ENCODE results near the gene NOXA1. TPM values are rescaled to one million over a fixed set of nuclear protein-coding genes. Genes with fewer than 3 reads are reported as not detected.

NOXA1 gene
- 5.0 TPM for total RNA-seq (2013)
- polyA plus RNA-seq (1 to 10 TPM; 1.3 to 9.4 (median 1.6) TPM), polyA minus RNA-seq (3.6 and 5.0 TPM in 2 replicates), total RNA-seq (0.81 to 11.1 (median 7.0) reads per million in 11 experiments)

DNA sequence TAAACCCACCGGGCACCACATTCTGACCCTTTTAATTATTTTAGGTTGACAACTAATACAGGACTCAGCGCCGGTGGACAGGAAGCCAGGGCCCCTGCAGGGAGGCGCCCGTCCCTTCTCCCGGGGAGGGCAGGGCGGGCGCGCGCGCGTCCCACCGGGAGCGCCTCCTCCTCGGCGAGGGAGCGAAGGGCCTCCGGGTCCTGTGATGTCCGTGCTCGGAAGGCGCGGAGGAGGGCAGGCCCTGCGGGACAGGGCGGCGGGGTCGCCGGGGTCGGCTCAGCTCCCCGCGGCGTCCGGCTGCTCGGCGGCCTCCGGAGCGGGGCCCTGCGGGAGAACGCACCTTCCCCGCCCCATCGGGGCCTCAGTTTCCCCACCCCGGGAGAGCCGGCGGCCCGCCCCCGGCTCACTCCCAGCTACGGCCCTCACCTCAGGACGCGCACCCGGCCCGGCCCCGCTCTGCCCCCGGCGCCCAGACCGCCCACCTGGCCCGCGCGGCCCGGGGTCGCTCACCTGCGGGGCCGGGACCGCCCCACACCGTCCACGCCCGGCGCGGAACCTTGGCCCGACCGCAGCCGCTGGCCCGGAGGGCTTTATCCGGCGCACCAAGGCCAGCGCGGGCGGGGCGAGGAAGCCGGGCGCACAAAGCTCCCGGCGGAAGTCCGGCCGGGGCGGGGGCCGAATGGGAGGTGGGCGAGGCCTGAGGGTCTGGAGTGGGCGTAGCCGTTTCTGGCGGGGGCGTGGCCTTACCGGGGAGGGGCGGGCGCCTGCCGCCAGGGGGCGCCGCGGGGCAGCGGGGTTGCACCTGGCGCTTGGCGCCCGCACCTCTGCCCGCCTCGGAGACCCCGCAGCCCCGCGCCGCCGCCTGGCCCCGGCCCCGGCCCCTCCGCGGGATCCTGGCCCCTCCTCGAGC is at the start of gene NOXA1, which contains the start of gene EXD3:
TSS of gene NOXA1 (plus strand) at position 790 of the 910 bp plus-strand sequence. CDS start 137 bp downstream, outside the sequence.
TSS of gene EXD3 (minus strand) at position 559 of the 910 bp plus-strand sequence. CDS start 27,805 bp downstream, outside the sequence.
- peak within 1 kb of the TSS in 1 of 2 donors; percentile 72 for H3K27ac ChIP-seq (ENCODE audit: low read depth in 1 of 2, low read length in 2 of 2)

GRCh38 chr9:137373611-137373980 is 49.6 kb upstream of the NOXA1 start:
- H3K79me2 ChIP-seq (ENCODE audit: insufficient read depth, low read length), result no peaks in the 10 kb centered on the region
- no peak overlapping the region for H2AFZ ChIP-seq (ENCODE audit: insufficient read depth, low read depth, low read length, poor library complexity, severe bottlenecking)
- H3K4me2 ChIP-seq (replicated peaks; ENCODE audit: extremely low read depth, low read length, poor library complexity, severe bottlenecking), result no peak overlapping the region
- H4K20me1 ChIP-seq (ENCODE audit: insufficient read depth, low read length), result no peaks in the 10 kb centered on the region
- H3K27me3 ChIP-seq (ENCODE audit: control insufficient read depth in 2 of 2, insufficient read depth in 2 of 2, low read length in 2 of 2), result no peaks in the 10 kb centered on the region
- H3K4me1 ChIP-seq (ENCODE audit: control insufficient read depth in 1 of 2, insufficient read depth in 2 of 2, low read length in 2 of 2), result no peaks in the 10 kb centered on the region
- no peaks in the 10 kb centered on the region for H3K36me3 ChIP-seq (replicated peaks in 1 of 2; ENCODE audit: control insufficient read depth in 1 of 2, insufficient read depth in 2 of 2, low read length in 2 of 2)
- H3K9ac ChIP-seq (ENCODE audit: insufficient read depth, low read length, poor library complexity, severe bottlenecking), result no peak overlapping the region
- no peak for DNase-seq
- TF ChIP-seq, protein P1, sequence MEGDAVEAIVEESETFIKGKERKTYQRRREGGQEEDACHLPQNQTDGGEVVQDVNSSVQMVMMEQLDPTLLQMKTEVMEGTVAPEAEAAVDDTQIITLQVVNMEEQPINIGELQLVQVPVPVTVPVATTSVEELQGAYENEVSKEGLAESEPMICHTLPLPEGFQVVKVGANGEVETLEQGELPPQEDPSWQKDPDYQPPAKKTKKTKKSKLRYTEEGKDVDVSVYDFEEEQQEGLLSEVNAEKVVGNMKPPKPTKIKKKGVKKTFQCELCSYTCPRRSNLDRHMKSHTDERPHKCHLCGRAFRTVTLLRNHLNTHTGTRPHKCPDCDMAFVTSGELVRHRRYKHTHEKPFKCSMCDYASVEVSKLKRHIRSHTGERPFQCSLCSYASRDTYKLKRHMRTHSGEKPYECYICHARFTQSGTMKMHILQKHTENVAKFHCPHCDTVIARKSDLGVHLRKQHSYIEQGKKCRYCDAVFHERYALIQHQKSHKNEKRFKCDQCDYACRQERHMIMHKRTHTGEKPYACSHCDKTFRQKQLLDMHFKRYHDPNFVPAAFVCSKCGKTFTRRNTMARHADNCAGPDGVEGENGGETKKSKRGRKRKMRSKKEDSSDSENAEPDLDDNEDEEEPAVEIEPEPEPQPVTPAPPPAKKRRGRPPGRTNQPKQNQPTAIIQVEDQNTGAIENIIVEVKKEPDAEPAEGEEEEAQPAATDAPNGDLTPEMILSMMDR (IDR thresholded peaks at IDR 0.05), result no peak
- Mint-ChIP-seq H3K4me1 (no peaks in the 10 kb centered on the region), H3K4me3 (no peak overlapping the region), H3K36me3 (no peaks in the 10 kb centered on the region), H3K27me3 (ENCODE audit: low read depth in 3 of 3) (peaks cover 0 to 4% (median 0%) of the 10 kb centered on the region in 3 donors), H3K27ac (no peak overlapping the region), H3K9me3 (peaks cover 2 to 29% (median 17%) of the 10 kb centered on the region in 7 donors)
- intact Hi-C loops (cut with micrococcal nuclease), result no loop called here
- H3K27ac ChIP-seq (ENCODE audit: low read depth in 1 of 2, low read length in 2 of 2), result no peak overlapping the region
- WGBS (ENCODE audit: insufficient coverage), result 98% methylated on average over 16 of the region's 16 CpGs
- peaks cover 11 to 22% of the 10 kb centered on the region in 2 donors for H3K9me3 ChIP-seq (replicated peaks in 1 of 2; ENCODE audit: control insufficient read depth in 1 of 2, insufficient read depth in 1 of 2, low read length in 2 of 2)
- no peak overlapping the region for H3K4me3 ChIP-seq (replicated peaks in 1 of 3; ENCODE audit: low read depth in 2 of 3, low read length in 3 of 3)

More for the DNA sequence above, at the start of gene NOXA1, which contains the start of gene EXD3:
- TF ChIP-seq, protein P1 (IDR thresholded peaks at IDR 0.05), result peak; percentile 91
- peak within 1 kb of the TSS; percentile 58 to 82 (median 62) for H3K4me3 ChIP-seq (replicated peaks in 1 of 3; ENCODE audit: low read depth in 2 of 3, low read length in 3 of 3)
- H3K36me3 ChIP-seq (replicated peaks in 1 of 2; ENCODE audit: control insufficient read depth in 1 of 2, insufficient read depth in 2 of 2, low read length in 2 of 2), result no peaks in the 10 kb centered on the region
- peaks cover 19 to 32% of the 10 kb centered on the region in 2 donors for H3K4me1 ChIP-seq (ENCODE audit: control insufficient read depth in 1 of 2, insufficient read depth in 2 of 2, low read length in 2 of 2)
- peak within 1 kb of the TSS; percentile 87 for H3K4me2 ChIP-seq (replicated peaks; ENCODE audit: extremely low read depth, low read length, poor library complexity, severe bottlenecking)
- peak within 1 kb of the TSS; percentile 86 for H2AFZ ChIP-seq (ENCODE audit: insufficient read depth, low read depth, low read length, poor library complexity, severe bottlenecking)
- no peaks in the 10 kb centered on the region for H3K27me3 ChIP-seq (ENCODE audit: control insufficient read depth in 2 of 2, insufficient read depth in 2 of 2, low read length in 2 of 2)
- intact Hi-C loops (cut with micrococcal nuclease), result loop anchor here (1.0 to 10.0 kb wide), 4 partner anchors 22 to 102 kb away; partner anchors contain the start of gene NSMF (in 1 of the 2)
- H3K9me3 ChIP-seq (replicated peaks in 1 of 2; ENCODE audit: control insufficient read depth in 1 of 2, insufficient read depth in 1 of 2, low read length in 2 of 2), result no peaks in the 10 kb centered on the region
- H3K9me3 Mint-ChIP-seq, result no peaks in the 10 kb centered on the region
- peak within 1 kb of the TSS; percentile 88 for H3K9ac ChIP-seq (ENCODE audit: insufficient read depth, low read length, poor library complexity, severe bottlenecking)
- H3K79me2 ChIP-seq (ENCODE audit: insufficient read depth, low read length), result peaks cover 17% of the 10 kb centered on the region
- peaks cover 23% of the 10 kb centered on the region for H3K4me1 Mint-ChIP-seq
- peaks cover 0 to 8% (median 0%) of the 10 kb centered on the region in 3 donors for H3K27me3 Mint-ChIP-seq (ENCODE audit: low read depth in 3 of 3)
- H3K27ac Mint-ChIP-seq, result peak within 1 kb of the TSS in 4 of 7 donors; percentile 61 to 78 (median 64)
- no peaks in the 10 kb centered on the region for H3K36me3 Mint-ChIP-seq
- H3K4me3 Mint-ChIP-seq, result peak within 1 kb of the TSS; percentile 80 to 86
- DNase-seq, result peak; percentile 89 to 93 (median 93)
- WGBS (ENCODE audit: insufficient coverage), result under 1% methylated on average over 112 of the region's 113 CpGs
- no peaks in the 10 kb centered on the region for H4K20me1 ChIP-seq (ENCODE audit: insufficient read depth, low read length)
